Fibroblast of lung (primary cell): ENCODE measurements around the gene TBL1X.

Experiments used
- CTCF ChIP-seq, 2 donors: IDR thresholded peaks in 1 of 2; conservative IDR thresholded peaks in 1 of 2; 1 replicate in 1 of 2; 2 replicates in 1 of 2; pipeline ENCODE4 v1.5.1; 2011 to 2012; ENCODE audit warnings: low read length in 2 of 2, control low read depth in 1 of 2, inconsistent platforms in 1 of 2, low read depth in 1 of 2, mild to moderate bottlenecking in 1 of 2
- EZH2 ChIP-seq: IDR thresholded peaks from 2 replicates; pipeline ENCODE4 v1.5.1; 2012; ENCODE audit warnings: low read length, control low read depth, mild to moderate bottlenecking; ENCODE audit errors: missing control alignments

- TF ChIP-seq CTCF (conservative IDR thresholded peaks at IDR 0.05 in 1 of 2, IDR thresholded peaks at IDR 0.05 in 1 of 2; ENCODE audit: low read depth in 1 of 2, low read length in 2 of 2) (no peak), EZH2 (no peak)
Observed at GRCh38 chrX:9443327-9443726, 21.5 kb upstream of the TBL1X start.
